HepG2 (cell line): Measurements from ENCODE around the gene WDR49. TPM values are rescaled to one million over a fixed set of nuclear protein-coding genes. Genes with fewer than 3 reads are reported as not detected.

Experiments
- ATAC-seq: fragments of 200-7000 bp; cut with Tn5 transposase; 3 replicates; pipeline ENCODE4 v1.9.1; 2020; ENCODE audit warnings: mild to moderate bottlenecking, moderate library complexity
- BruUV-seq: library from RNA; stranded (reverse); fragments of 400-500 nt; replicated peaks from 2 replicates; lab custom pipeline; 2021; lab: Mats Ljungman, UMichigan
- CTCF ChIA-PET: fragments of 300-600 bp; formaldehyde crosslinking; extraction: SDS; loops from one replicate; lab custom pipeline; 2021; ENCODE audit warnings: low total read pairs, inconsistent platforms, low intra/inter-chr PET ratio; lab: Yijun Ruan, JAX
- POLR2A ChIA-PET: fragments of 350-600 bp; sonication (Branson Sonifier 250); formaldehyde crosslinking; loops from one replicate; lab custom pipeline; 2020; ENCODE audit warnings: antibody characterized with exemption, inconsistent platforms; lab: Yijun Ruan, JAX
- DNase-seq: peaks from one replicate; pipeline ENCODE4 v3.0.0-alpha.2; 2015; ENCODE audit warnings: low spot score
- FAIRE-seq: peaks from 3 replicates; lab custom pipeline; 2011; peaks lifted over from hg19 to GRCh38; lab: Jason Lieb, UNC
- H2AFZ ChIP-seq: one replicate; pipeline ENCODE4 v1.6.1; 2011; ENCODE audit warnings: low read length, inconsistent platforms
- H3K27ac ChIP-seq: fragments of 300-600 bp; 3 replicates; pipeline ENCODE4 v1.8.0; 2011; ENCODE audit warnings: mixed run types, mild to moderate bottlenecking, mixed read lengths, low read length, inconsistent platforms; ENCODE audit not compliant: insufficient read depth; ENCODE audit errors: extremely low read length
- H3K27me3 ChIP-seq, 2 experiments: fragments of 200-600 bp in 1 of 2; 2 replicates in 1 of 2; 3 replicates in 1 of 2; pipeline versions ENCODE4 v1.6.0 to v1.8.0; 2011; ENCODE audit warnings: low read length in 2 of 2, mild to moderate bottlenecking in 2 of 2, moderate library complexity in 2 of 2, inconsistent platforms in 1 of 2; ENCODE audit not compliant: insufficient read depth in 2 of 2, control insufficient read depth in 1 of 2
- H3K36me3 ChIP-seq, 2 experiments: fragments of 200-600 bp in 1 of 2; replicated peaks in 1 of 2; 2 replicates in 1 of 2; 3 replicates in 1 of 2; pipeline versions ENCODE4 v1.5.1 to v1.8.0; 2011; ENCODE audit warnings: low read length in 2 of 2, inconsistent platforms in 1 of 2; ENCODE audit not compliant: insufficient read depth in 2 of 2, control insufficient read depth in 1 of 2
- H3K4me1 ChIP-seq: 2 replicates; pipeline ENCODE4 v1.5.1; 2012; ENCODE audit warnings: low read length, inconsistent platforms; ENCODE audit not compliant: insufficient read depth
- H3K4me2 ChIP-seq: 2 replicates; pipeline ENCODE4 v1.6.0; 2011; ENCODE audit warnings: low read depth, low read length, inconsistent platforms
- H3K4me3 ChIP-seq, 3 experiments: fragments of 200-600 bp in 1 of 3; sonication (generic), shearing (Covaris generic) in 1 of 3; replicated peaks in 1 of 3; 2 replicates each; pipeline ENCODE4 v1.5.1; 2011 to 2016; ENCODE audit warnings: low read length in 3 of 3, inconsistent platforms in 2 of 3, low read depth in 2 of 3, mild to moderate bottlenecking in 2 of 3, control low read depth in 1 of 3, mixed read lengths in 1 of 3; ENCODE audit not compliant: insufficient read depth in 1 of 3
- H3K79me2 ChIP-seq: one replicate; pipeline ENCODE4 v1.6.1; 2011; ENCODE audit warnings: low read length, inconsistent platforms; ENCODE audit not compliant: insufficient read depth
- H3K9ac ChIP-seq: 2 replicates; pipeline ENCODE4 v1.6.0; 2011; ENCODE audit warnings: mild to moderate bottlenecking, low read depth, low read length, inconsistent platforms; ENCODE audit not compliant: insufficient read depth
- H3K9me3 ChIP-seq: 2 replicates; pipeline ENCODE4 v1.5.1; 2012; ENCODE audit warnings: mild to moderate bottlenecking, low read length
- H4K20me1 ChIP-seq: 2 replicates; pipeline ENCODE4 v1.6.0; 2011; ENCODE audit warnings: inconsistent platforms, mild to moderate bottlenecking, low read length, moderate library complexity; ENCODE audit not compliant: insufficient read depth
- AGO2 ChIP-seq: fragments of 200-400 bp; formaldehyde crosslinking; optimal IDR thresholded peaks from 2 replicates; pipeline ENCODE3; 2017; ENCODE audit warnings: mild to moderate bottlenecking, low read depth, low read length, moderate library complexity
- ASH2L ChIP-seq: fragments of 300-600, 200-600 bp; sonication (generic); IDR thresholded peaks from 2 replicates; pipeline ENCODE4 v1.7.0; 2017; ENCODE audit warnings: low read depth, mild to moderate bottlenecking, moderate library complexity, mixed read lengths, low read length; ENCODE audit not compliant: insufficient read length
- ERF ChIP-seq: IDR thresholded peaks from 2 replicates; pipeline ENCODE4 v1.6.1; 2018; ENCODE audit warnings: missing biosample characterization, missing genetic modification reagents
- ETV5 ChIP-seq: IDR thresholded peaks from 2 replicates; pipeline ENCODE4 v1.6.1; 2018; ENCODE audit warnings: missing biosample characterization, missing genetic modification reagents, inconsistent platforms, borderline replicate concordance
- NFRKB ChIP-seq: fragments of 450-650 bp; IDR thresholded peaks from 2 replicates; pipeline ENCODE4 v1.6.1; 2017
- ONECUT2 ChIP-seq: sonication (generic); formaldehyde crosslinking; IDR thresholded peaks from 2 replicates; pipeline ENCODE4 v1.4.0; 2020; ENCODE audit warnings: missing genetic modification reagents
- PCBP2 ChIP-seq: fragments of 200-400 bp; formaldehyde crosslinking; optimal IDR thresholded peaks from 2 replicates; pipeline ENCODE3; 2018; ENCODE audit warnings: low read length, low read depth; ENCODE audit not compliant: poor library complexity, severe bottlenecking
- RFX5 ChIP-seq: IDR thresholded peaks from 2 replicates; pipeline ENCODE4 v1.6.1; 2011; ENCODE audit warnings: low read depth, low read length, improper control_type of control experiment
- ZC3H4 ChIP-seq: sonication (generic); formaldehyde crosslinking; IDR thresholded peaks from 2 replicates; pipeline ENCODE4 v1.4.0; 2020; ENCODE audit warnings: missing genetic modification reagents, borderline replicate concordance
- ZFP62 ChIP-seq: sonication (generic); formaldehyde crosslinking; IDR thresholded peaks from 2 replicates; pipeline ENCODE4 v1.4.0; 2020; ENCODE audit warnings: missing genetic modification reagents
- ZNF225 ChIP-seq: sonication (generic); formaldehyde crosslinking; IDR thresholded peaks from 2 replicates; pipeline ENCODE4 v1.4.0; 2020; ENCODE audit warnings: mild to moderate bottlenecking, missing genetic modification reagents
- ZNF589 ChIP-seq: sonication (generic); formaldehyde crosslinking; conservative IDR thresholded peaks from 2 replicates; pipeline ENCODE4 v1.8.0; 2022; ENCODE audit warnings: mild to moderate bottlenecking, moderate library complexity, missing genetic modification reagents
- ZNF605 ChIP-seq: sonication (generic); formaldehyde crosslinking; IDR thresholded peaks from 2 replicates; pipeline ENCODE4 v1.8.0; 2022; ENCODE audit warnings: mild to moderate bottlenecking, missing genetic modification reagents
- ZNF788 ChIP-seq: sonication (generic); formaldehyde crosslinking; IDR thresholded peaks from 2 replicates; pipeline ENCODE4 v1.5.0; 2020; ENCODE audit warnings: mild to moderate bottlenecking, missing genetic modification reagents, borderline replicate concordance
- ZZZ3 ChIP-seq: sonication (generic); formaldehyde crosslinking; IDR thresholded peaks from 2 replicates; pipeline ENCODE4 v1.4.0; 2020; ENCODE audit warnings: missing genetic modification reagents, mild to moderate bottlenecking, borderline replicate concordance
- WGBS: methylation state at CpG from one replicate; pipeline ENCODE4 v1.1.6; 2017; ENCODE audit warnings: low lambda C conversion rate; 5-methylcytosine and 5-hydroxymethylcytosine counted together
- in situ Hi-C: cut with HindIII; loops from 2 replicates; pipeline ENCODE4 v1.10.0; 2017; ENCODE audit warnings: low pct_unique_long_range_greater_than_20kb; ENCODE audit not compliant: extremely low pct_ligation_motif_present
- intact Hi-C: fragments of 100-400 bp; cut with micrococcal nuclease; formaldehyde crosslinking; loops from one replicate; pipeline ENCODE4 v1.10.0; 2022; ENCODE audit not compliant: unreplicated experiment
- polyA plus RNA-seq, 8 experiments: library from polyadenylated mRNA; depleted of rRNA in 3 of 8; stranded (reverse) in 7 of 8; unstranded in 1 of 8; fragments of >200 nt; fragmentation: Illumina TruSeq in 4 of 8; extraction: Trizol in 4 of 8; gene quantifications; 2 replicates each; pipeline versions ENCODE4 v1.2.1 to v1.2.3, GENCODE V29; 2011 to 2016; ENCODE audit warnings: low read depth in 4 of 8, missing spikeins in 1 of 8, mixed read lengths in 1 of 8; ENCODE audit not compliant: insufficient read depth in 1 of 8
- total RNA-seq, 5 experiments: library from RNA; depleted of rRNA; stranded (reverse); fragments of >200 nt; fragmentation: Illumina TruSeq; extraction: Trizol; gene quantifications; 2 replicates each; pipeline ENCODE4 v1.2.3, GENCODE V29; 2016; ENCODE audit warnings: low read depth in 1 of 5
- TF ChIP-seq, protein P1 (sequence below): sonication (generic); formaldehyde crosslinking; IDR thresholded peaks from 2 replicates; pipeline ENCODE4 v1.8.0; 2022; ENCODE audit warnings: missing genetic modification reagents, mild to moderate bottlenecking, moderate library complexity, borderline replicate concordance
- TF ChIP-seq, protein P2 (sequence below): sonication (generic); formaldehyde crosslinking; IDR thresholded peaks from 2 replicates; pipeline ENCODE4 v1.5.1; 2020; ENCODE audit warnings: missing genetic modification reagents, mild to moderate bottlenecking, borderline replicate concordance

Gene WDR49
- total and polyA plus RNA-seq, 2 of the 13 experiments (the other 11 are each of a cell fraction or from before 2014, with no cell fraction given) = 0.04 TPM; not detected in 1

DNA sequence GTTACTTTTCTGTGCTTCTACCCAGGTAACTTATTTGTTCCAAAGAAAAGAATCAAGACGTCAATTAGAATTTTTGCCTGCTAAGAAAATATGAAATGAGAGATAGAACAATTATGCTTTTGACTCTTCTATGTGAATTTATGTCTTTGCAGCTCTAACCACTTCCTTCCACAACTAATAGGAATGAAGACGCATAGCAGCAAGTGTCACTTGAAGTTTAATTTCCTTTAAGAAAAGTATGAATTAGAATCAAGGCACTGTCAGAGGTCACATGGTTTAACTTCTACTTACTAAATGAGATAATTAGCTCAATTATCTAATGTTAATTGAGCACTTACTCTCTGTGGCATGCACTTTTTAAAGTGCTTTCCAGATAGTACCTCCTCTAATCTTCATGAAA, 3.3 kb downstream of the WDR49 start:
- POLR2A ChIA-PET = no interaction called here
- TF ChIP-seq ZNF788 (CRISPR knock-in tag) (no peak), ZC3H4 (no peak), ZNF225 (CRISPR knock-in tag) (no peak), AGO2 (no peak), RFX5 (no peak), ASH2L (no peak), ETV5 (CRISPR knock-in tag) (no peak), NFRKB (no peak), ERF (CRISPR knock-in tag) (no peak), ZNF605 (no peak), ZNF589 (CRISPR knock-in tag) (no peak), ZFP62 (CRISPR knock-in tag) (no peak), PCBP2 (no peak), ZZZ3 (CRISPR knock-in tag) (no peak), ONECUT2 (CRISPR knock-in tag) (no peak)
- TF ChIP-seq, protein P1, sequence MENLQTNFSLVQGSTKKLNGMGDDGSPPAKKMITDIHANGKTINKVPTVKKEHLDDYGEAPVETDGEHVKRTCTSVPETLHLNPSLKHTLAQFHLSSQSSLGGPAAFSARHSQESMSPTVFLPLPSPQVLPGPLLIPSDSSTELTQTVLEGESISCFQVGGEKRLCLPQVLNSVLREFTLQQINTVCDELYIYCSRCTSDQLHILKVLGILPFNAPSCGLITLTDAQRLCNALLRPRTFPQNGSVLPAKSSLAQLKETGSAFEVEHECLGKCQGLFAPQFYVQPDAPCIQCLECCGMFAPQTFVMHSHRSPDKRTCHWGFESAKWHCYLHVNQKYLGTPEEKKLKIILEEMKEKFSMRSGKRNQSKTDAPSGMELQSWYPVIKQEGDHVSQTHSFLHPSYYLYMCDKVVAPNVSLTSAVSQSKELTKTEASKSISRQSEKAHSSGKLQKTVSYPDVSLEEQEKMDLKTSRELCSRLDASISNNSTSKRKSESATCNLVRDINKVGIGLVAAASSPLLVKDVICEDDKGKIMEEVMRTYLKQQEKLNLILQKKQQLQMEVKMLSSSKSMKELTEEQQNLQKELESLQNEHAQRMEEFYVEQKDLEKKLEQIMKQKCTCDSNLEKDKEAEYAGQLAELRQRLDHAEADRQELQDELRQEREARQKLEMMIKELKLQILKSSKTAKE (CRISPR knock-in tag) = no peak
- TF ChIP-seq, protein P2, sequence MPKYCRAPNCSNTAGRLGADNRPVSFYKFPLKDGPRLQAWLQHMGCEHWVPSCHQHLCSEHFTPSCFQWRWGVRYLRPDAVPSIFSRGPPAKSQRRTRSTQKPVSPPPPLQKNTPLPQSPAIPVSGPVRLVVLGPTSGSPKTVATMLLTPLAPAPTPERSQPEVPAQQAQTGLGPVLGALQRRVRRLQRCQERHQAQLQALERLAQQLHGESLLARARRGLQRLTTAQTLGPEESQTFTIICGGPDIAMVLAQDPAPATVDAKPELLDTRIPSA (CRISPR knock-in tag) = no peak
- TF ChIP-seq, all 625 proteins: peak for 0
- no peaks in the 10 kb centered on the region for H3K9me3 ChIP-seq
- no peak for ATAC-seq
- no TSS peak for BruUV-seq
- no peak overlapping the region for H3K27ac ChIP-seq
- no peaks in the 10 kb centered on the region for H3K27me3 ChIP-seq
- no peaks in the 10 kb centered on the region for H3K36me3 ChIP-seq
- no peak overlapping the region for H3K4me3 ChIP-seq
- H4K20me1 ChIP-seq = no peaks in the 10 kb centered on the region
- FAIRE-seq = no peak
- in situ Hi-C loops (no loop called here), intact Hi-C loops (no loop called here)
- no peaks in the 10 kb centered on the region for H3K4me1 ChIP-seq
- 59% methylated on average over 2 of the region's 2 CpGs for WGBS
- CTCF ChIA-PET = no interaction called here
- DNase-seq = no peak
- H3K4me2 ChIP-seq = no peak overlapping the region
- H3K9ac ChIP-seq = no peak overlapping the region
- no peaks in the 10 kb centered on the region for H3K79me2 ChIP-seq
- no peak overlapping the region for H2AFZ ChIP-seq
